COR-L47 (cell line): ENCODE data around the gene PHF21B.

ENCODE experiments used
- DNase-seq: peaks from one replicate; lab custom pipeline; 2025; lab: John Stamatoyannopoulos, UW

The PHF21B gene

GRCh38 chr22:45014654-45015053 is 4.8 kb upstream of the PHF21B start:
- DNase-seq = no peak

GRCh38 chr22:45013138-45013537 is 3.3 kb upstream of the PHF21B start:
- DNase-seq = no peak

DNA sequence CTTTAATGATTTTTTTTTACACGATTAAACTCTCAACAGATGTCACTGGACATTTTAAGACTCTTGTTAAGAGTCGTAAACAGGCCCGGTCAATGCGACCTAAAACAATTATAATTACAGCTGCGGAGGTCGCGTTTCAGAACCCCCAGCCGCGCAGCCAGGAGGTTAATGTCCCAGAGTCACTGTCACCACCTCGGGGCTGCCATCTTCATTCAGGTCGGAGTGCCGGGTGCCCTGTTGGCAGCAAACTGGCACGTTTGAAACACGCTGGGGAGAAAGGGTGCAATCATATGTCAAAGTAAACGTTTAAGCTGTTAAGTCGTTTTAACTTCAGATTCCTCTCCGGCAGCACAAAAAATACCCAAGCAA is 711 bp upstream of the PHF21B start:
- DNase-seq = peak; percentile 30

DNA sequence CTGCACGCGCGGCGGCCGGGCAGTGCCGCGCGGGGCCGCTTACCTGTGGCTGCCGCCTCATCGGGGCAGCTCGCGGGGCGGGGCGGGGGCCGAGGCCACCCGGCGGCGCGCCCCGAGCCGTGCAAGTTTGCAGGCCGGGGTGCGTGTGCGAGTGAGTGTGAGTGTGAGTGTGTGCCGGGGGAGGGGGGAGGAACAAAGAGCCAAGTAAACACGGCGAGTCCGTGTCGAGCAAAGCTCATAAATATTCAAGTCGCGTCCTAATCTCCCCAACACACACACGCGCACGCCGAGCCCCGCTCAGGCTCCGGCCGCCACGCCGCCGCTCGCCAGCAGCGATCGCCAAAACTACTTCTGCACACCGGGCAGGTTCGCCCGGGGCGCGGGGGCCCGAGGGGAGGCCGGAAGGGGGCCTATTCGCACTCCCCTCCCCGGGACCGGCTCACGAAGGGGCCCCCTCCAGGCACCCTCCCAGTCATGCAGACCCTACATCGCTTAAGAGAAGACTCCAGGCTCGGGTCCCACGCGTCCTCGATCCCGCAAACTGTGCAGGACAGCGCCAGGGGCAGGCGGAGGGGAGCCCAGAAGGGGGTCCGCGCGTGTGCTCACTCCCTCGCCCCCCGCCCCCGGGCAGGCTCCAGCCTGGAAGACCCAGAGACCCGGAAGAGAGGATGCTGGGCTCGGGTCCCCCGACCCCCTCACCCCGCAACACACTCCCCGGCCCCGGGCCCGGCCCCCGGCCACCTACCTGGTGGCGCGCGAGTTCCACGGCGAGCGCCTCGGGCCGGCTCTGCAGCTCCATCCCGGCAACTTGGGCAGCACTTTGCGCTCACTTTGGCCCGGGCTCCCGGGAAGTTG is 827 bp downstream of the PHF21B start:
- DNase-seq = no peak

DNA sequence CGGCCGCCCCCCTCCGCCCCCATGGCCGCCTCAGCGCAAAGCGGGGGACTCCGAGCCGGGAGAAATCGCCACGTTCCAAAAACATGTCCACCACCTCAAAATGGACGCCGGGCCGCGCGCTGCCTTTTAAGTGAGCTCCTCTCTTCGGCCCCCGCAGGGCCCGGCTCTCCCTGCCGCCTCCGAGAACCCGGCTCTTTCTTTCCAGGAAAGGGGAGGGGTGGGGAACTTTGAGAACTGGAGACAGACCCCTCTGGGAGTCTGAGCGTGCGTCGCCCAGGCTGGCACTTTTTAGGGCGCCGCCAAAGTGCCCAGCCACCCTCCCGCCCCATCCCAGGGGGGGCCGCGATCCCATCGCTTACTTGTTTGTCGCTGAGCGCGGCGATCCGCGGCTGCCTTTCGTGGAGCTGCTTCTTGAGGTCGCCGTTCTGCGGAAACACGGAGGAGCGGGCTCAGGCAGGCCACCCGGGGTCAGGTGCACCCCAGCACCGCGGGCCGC is 1.6 kb downstream of the PHF21B start:
- DNase-seq = no peak

- DNase-seq = peak; percentile 65
Observed at GRCh38 chr22:45007391-45008185, 2.2 kb downstream of the PHF21B start.

- no peak for DNase-seq
Observed at GRCh38 chr22:45006964-45007390, 2.8 kb downstream of the PHF21B start.

GRCh38 chr22:45006111-45006963 is 3.5 kb downstream of the PHF21B start:
- DNase-seq = no peak

DNA sequence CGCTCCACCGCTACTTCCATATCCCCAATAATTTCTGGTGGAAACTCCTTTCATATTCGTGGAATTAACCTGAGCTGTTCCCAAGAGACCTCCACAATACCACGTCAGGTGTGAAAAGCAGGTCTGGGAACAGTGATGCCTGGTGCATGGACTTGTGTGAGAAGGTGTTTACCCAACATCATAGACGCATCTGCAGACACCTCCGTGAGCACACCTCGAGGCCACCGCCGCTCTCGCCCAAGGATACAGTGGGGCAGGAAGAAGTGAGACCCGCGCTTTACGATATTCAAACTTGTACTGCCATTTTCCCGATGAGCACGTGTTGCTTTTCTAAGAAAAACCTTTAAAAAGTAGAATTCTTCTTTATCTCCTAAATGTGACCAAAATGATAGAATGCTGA is 8.2 kb downstream of the PHF21B start:
- no peak for DNase-seq

GRCh38 chr22:45000330-45000729 is 9.5 kb downstream of the PHF21B start:
- no peak for DNase-seq

DNA sequence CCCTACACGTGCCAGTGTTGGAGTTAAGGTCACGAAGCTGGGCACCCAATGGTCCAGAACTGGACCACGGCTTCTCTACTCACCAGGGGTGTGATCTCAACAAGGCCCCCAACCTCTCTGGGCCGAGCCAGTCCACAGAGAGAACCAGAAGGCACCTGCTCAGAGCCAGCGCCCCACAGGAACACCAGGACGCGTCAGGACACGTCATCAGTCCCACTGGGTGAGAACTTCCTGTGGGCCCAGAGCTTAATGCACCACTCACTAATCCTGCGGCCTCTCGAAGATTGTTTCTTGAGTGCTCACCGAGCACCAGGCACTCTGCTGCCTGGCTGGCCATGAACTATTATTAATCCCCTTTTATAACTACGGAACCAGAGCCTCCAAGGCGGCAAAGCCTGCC is 10.1 kb downstream of the PHF21B start:
- DNase-seq = no peak

- no peak for DNase-seq
Observed at GRCh38 chr22:44999231-44999630, 10.6 kb downstream of the PHF21B start.

GRCh38 chr22:44998296-44998695 is 11.5 kb downstream of the PHF21B start:
- no peak for DNase-seq

- DNase-seq = no peak
Observed at GRCh38 chr22:44997060-44997459, 12.7 kb downstream of the PHF21B start.

- no peak for DNase-seq
Observed at GRCh38 chr22:44996648-44997047, 13.2 kb downstream of the PHF21B start.

DNA sequence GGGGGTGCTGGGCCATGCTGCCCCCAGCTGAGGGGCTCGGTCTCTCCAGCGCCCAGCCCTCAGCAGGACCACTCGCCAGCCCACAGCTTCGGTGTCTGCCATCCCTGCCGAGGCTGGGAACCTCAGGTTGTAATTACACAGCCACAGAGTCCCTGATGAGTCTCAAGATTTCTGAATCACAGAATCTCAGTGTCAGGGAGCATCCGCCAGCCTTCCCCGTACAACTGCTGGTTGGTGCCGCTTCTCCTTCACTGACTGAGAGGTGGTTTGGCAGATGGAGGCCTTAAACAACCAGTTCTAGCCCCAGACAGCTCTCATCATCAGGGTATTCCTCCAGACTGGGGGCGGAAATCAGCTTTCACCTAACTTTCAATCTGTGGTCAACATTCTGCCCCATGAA is 13.7 kb downstream of the PHF21B start:
- DNase-seq = no peak

GRCh38 chr22:44995715-44996114 is 14.1 kb downstream of the PHF21B start:
- no peak for DNase-seq

DNA sequence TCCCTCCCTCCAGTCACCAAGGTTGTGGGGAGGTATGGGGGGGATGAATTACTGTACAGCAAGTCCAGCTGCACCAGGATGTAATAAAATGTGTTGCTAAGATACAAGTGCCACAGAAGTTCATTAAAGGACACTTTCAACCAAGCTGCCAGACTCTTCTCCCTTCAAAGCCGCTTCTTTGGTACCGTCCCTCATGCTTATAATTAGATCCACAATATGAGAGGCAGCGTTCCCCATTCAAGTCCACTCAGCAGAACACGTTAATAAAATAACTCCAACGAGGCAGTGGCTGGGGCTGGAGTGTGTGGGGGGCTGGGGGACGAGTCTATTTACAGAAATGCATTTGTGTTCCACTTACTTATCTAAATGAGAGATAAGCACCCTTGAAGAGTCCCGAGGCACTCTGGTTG is 14.7 kb downstream of the PHF21B start:
- peak; percentile 35 for DNase-seq

DNA sequence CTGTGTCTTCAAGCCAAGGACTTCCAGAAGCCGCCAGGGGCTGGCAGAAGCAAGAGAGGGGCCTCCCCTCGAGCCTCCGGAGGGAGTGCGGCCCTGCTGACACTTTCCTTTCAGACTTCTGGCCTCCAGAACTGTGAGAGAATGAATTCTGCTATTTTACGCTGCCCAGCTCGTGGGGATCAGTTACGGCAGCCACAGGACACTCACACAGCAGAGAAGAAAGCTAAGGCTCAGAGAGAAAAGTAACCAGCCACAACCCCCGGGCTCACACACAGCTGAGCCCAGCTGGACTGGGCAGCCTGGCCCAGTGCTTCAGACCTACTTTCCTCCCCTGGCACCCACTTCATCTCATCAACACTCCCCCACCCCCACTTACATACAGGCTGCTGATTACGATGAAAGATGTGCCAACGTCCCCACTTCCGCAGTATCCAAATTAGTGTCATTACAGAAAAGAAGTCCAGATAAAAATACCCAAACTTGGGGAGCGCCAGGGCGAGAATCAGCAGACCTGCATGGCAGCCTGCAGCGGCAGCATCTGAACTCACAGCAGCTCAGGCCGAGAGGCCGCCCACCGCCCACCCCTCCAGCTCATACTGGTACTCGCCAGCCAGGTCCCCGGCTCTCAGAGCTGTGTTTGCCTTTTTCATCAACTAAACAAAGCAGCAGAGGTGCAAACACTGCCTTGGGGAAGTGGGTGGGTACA is 15.3 kb downstream of the PHF21B start:
- no peak for DNase-seq

GRCh38 chr22:44992166-44992565 is 17.6 kb downstream of the PHF21B start:
- no peak for DNase-seq

GRCh38 chr22:44991218-44991617 is 18.6 kb downstream of the PHF21B start:
- no peak for DNase-seq

- DNase-seq = no peak
Observed at GRCh38 chr22:44990810-44991209, 19.0 kb downstream of the PHF21B start.
